DOHH2 (cell line): ENCODE measurements around the gene ENTPD1.

Experiments used
- H3F3A ChIP-seq: fragments of 200-600 bp; sonication (generic), shearing (Covaris generic); 2 replicates; pipeline ENCODE4 v1.6.0; 2016; ENCODE audit warnings: antibody characterized with exemption, mild to moderate bottlenecking; ENCODE audit not compliant: control insufficient read depth, insufficient read depth
- H3K27ac ChIP-seq: fragments of 200-600 bp; sonication (generic); 2 replicates; pipeline ENCODE4 v1.5.1; 2014; ENCODE audit warnings: low read depth, mild to moderate bottlenecking, low read length, moderate library complexity
- H3K27me3 ChIP-seq: fragments of 200-600 bp; sonication (generic); 2 replicates; pipeline ENCODE4 v1.6.1; 2014; ENCODE audit warnings: mild to moderate bottlenecking, low read length, mixed read lengths; ENCODE audit not compliant: control insufficient read depth
- H3K36me3 ChIP-seq: fragments of 200-600 bp; sonication (generic); 2 replicates; pipeline ENCODE4 v1.6.1; 2014; ENCODE audit warnings: mild to moderate bottlenecking, low read length, moderate library complexity, mixed read lengths; ENCODE audit not compliant: control insufficient read depth
- H3K4me1 ChIP-seq: fragments of 200-600 bp; sonication (generic); 2 replicates; pipeline ENCODE4 v1.6.1; 2014; ENCODE audit warnings: mild to moderate bottlenecking, low read length, mixed read lengths; ENCODE audit not compliant: control insufficient read depth
- H3K4me2 ChIP-seq: fragments of 200-600 bp; sonication (generic); 2 replicates; pipeline ENCODE4 v1.6.0; 2014; ENCODE audit warnings: mild to moderate bottlenecking, low read length, moderate library complexity
- H3K4me3 ChIP-seq: fragments of 200-600 bp; sonication (generic); 2 replicates; pipeline ENCODE4 v1.5.1; 2014; ENCODE audit warnings: mild to moderate bottlenecking, low read length, mixed read lengths
- H3K79me2 ChIP-seq: fragments of 200-600 bp; sonication (generic); 2 replicates; pipeline ENCODE4 v1.6.1; 2014; ENCODE audit warnings: mild to moderate bottlenecking, low read length, mixed read lengths; ENCODE audit not compliant: control insufficient read depth
- H3K9me2 ChIP-seq: fragments of 200-600 bp; sonication (generic); replicated peaks from 2 replicates; pipeline ENCODE4 v1.6.1; 2014; ENCODE audit warnings: mild to moderate bottlenecking, low read length, mixed read lengths; ENCODE audit not compliant: control insufficient read depth
- H3K9me3 ChIP-seq: fragments of 200-600 bp; sonication (generic); 2 replicates; pipeline ENCODE4 v1.6.1; 2014; ENCODE audit warnings: antibody characterized with exemption, low read length, mixed read lengths; ENCODE audit not compliant: control insufficient read depth, insufficient read depth
- H4K20me1 ChIP-seq: fragments of 200-600 bp; sonication (generic); 2 replicates; pipeline ENCODE4 v1.6.0; 2014; ENCODE audit warnings: low read depth, mild to moderate bottlenecking, antibody characterized with exemption, low read length, moderate library complexity; ENCODE audit not compliant: control insufficient read depth, insufficient read depth
- EZH2phosphoT487 ChIP-seq: fragments of 200-600 bp; sonication (generic); IDR thresholded peaks from 2 replicates; pipeline ENCODE4 v1.6.1; 2017; ENCODE audit warnings: borderline replicate concordance, mild to moderate bottlenecking, antibody characterized with exemption, low read length, moderate library complexity, mixed read lengths
- TF ChIP-seq, protein P1 (sequence below): fragments of 200-600 bp; sonication (generic); IDR thresholded peaks from one replicate; pipeline ENCODE4 v1.5.1; 2014; ENCODE audit warnings: antibody characterized with exemption, mild to moderate bottlenecking, low read depth, low read length; ENCODE audit not compliant: poor library complexity, severe bottlenecking

Gene ENTPD1

DNA sequence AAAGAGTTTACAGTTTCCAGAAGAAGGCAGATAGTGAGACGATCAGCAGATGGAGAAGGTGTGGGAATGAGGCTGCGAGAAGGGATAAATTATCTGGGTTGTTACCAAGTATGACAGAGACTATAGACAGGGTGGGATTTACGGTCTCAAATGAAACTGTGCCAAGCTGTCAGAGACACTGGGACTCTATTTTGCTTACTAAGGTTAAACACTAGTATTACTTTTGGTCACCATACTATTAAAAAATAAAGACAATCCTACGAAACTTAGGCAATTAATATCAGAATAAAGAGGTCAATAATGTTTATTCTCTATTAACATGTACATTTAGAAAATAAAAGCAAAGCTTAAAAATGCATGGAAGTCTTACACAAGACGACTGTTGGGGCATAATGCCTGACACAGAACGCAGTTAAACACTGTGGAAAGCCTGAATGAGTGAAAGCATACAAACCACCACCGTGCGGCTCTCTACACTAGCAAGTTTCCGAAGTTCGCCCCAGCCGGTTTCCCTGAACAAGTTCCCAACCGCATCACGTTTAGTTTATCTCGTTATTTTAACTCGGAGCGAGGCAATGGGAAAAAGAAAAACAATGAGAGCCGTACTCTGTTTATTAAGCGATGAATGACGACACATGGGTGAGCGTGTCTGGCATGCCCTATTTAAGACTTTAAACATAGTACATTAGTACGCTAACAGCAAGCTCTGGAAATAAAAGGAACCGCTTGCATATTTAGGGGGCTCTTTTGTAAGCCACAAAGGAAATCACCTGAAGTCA, 150.9 kb downstream of the ENTPD1 start:
- Histone ChIP-seq H3K9me2 (no peaks in the 10 kb centered on the region), H4K20me1 (no peaks in the 10 kb centered on the region), H3K79me2 (peaks cover 3% of the 10 kb centered on the region; the same call in 1 of the 2 replicates), H3K9me3 (no peaks in the 10 kb centered on the region), H3K4me3 (peak overlapping the region; percentile 91), H3K4me1 (peaks cover 28% of the 10 kb centered on the region), H3K27me3 (peaks cover 3% of the 10 kb centered on the region), H3F3A (no peaks in the 10 kb centered on the region), H3K27ac (0 out of 2 replicates have a peak overlapping the region, but pooled peaks have one; percentile 19), H3K4me2 (peak overlapping the region; percentile 82), H3K36me3 (peaks cover 17% of the 10 kb centered on the region)
- TF ChIP-seq, protein P1, sequence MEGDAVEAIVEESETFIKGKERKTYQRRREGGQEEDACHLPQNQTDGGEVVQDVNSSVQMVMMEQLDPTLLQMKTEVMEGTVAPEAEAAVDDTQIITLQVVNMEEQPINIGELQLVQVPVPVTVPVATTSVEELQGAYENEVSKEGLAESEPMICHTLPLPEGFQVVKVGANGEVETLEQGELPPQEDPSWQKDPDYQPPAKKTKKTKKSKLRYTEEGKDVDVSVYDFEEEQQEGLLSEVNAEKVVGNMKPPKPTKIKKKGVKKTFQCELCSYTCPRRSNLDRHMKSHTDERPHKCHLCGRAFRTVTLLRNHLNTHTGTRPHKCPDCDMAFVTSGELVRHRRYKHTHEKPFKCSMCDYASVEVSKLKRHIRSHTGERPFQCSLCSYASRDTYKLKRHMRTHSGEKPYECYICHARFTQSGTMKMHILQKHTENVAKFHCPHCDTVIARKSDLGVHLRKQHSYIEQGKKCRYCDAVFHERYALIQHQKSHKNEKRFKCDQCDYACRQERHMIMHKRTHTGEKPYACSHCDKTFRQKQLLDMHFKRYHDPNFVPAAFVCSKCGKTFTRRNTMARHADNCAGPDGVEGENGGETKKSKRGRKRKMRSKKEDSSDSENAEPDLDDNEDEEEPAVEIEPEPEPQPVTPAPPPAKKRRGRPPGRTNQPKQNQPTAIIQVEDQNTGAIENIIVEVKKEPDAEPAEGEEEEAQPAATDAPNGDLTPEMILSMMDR: no peak
- TF ChIP-seq EZH2phosphoT487: no peak

DNA sequence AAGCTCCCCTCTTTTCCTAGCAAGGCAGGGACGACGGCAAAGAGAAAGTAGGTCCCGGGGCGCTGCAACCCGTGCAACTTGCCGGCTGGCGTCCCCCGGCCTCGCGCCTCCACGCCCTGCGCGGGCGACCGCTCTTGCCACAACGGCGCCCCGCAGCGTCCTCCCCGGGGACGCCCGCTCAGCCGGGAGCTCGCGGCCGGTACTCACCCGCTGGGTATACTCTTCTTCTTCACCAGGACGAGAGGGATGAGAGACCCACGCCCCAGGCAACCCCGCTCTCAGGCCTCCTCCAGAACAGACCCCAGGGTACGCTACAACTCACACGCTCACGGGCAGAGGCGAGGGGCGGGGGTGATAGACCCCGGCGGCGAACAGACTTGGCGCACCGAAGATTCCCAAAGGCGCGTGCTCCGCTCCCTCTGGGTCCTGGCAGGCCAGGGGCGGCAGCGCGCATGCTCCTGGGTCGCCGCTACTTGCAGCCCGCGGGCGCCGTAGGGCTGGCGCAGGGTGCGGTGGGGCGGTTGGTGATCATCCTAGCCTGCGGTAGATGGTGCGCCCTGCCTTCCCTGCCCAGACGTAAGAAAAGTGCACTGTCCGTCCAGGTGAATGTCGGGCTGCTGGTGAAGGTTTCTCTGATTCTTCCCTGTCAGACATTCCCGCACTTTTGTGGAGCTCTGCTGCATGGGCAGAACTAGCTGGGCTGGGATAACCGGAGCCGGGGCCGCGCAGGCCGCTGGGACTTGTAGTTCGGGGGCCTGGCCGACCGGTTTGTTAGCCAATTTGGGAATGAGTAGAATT, 151.7 kb downstream of the ENTPD1 start, which contains the start of gene CC2D2B:
CC2D2B (plus strand) TSS at position 520 of the 798 bp plus-strand sequence. CDS start 3,349 bp downstream, outside the sequence.
- Histone ChIP-seq H3K27ac (0 out of 2 replicates have a peak within 1 kb of the TSS, but pooled peaks have one; percentile 19), H3K9me2 (no peaks in the 10 kb centered on the region), H3K79me2 (peaks cover 3% of the 10 kb centered on the region; the same call in 1 of the 2 replicates), H3K4me2 (peak within 1 kb of the TSS; percentile 82), H3K4me1 (peaks cover 20% of the 10 kb centered on the region), H3K4me3 (peak within 1 kb of the TSS; percentile 91), H3K9me3 (no peaks in the 10 kb centered on the region), H4K20me1 (no peaks in the 10 kb centered on the region), H3K27me3 (peaks cover 7% of the 10 kb centered on the region), H3K36me3 (peaks cover 11% of the 10 kb centered on the region), H3F3A (no peaks in the 10 kb centered on the region)
- TF ChIP-seq, protein P1: peak; percentile 29
- TF ChIP-seq EZH2phosphoT487: no peak

DNA sequence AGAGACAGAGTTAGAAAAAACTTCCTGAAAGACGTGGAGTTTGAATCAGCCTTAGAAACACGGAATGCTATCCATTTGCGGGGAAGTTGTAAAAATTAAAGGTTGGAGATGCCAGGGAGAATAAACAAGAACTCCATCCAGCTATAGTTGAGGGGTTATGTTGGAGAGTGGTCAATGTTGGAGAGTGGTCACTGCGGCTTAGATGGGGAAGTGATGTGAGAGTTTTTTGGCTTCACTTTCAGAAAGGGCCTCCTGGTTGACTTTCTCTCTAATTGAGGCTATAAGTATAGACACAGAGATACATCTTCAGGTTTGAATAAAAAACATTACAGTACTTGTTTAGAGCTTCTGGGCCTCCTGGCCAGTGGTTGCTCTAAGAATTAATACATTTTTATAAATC, 152.5 kb downstream of the ENTPD1 start:
- peaks cover 5% of the 10 kb centered on the region for H3K36me3 ChIP-seq

More for the DNA sequence above, 152.5 kb downstream of the ENTPD1 start:
- Histone ChIP-seq H3K9me2 (no peaks in the 10 kb centered on the region), H3K4me3 (peak overlapping the region; percentile 91), H4K20me1 (no peaks in the 10 kb centered on the region), H3K9me3 (no peaks in the 10 kb centered on the region), H3K79me2 (peaks cover 3% of the 10 kb centered on the region; the same call in 1 of the 2 replicates), H3K27ac (no peak overlapping the region), H3K4me2 (peak overlapping the region; percentile 82), H3F3A (no peaks in the 10 kb centered on the region), H3K4me1 (peaks cover 12% of the 10 kb centered on the region), H3K27me3 (peaks cover 7% of the 10 kb centered on the region)
- no peak for TF ChIP-seq EZH2phosphoT487
- TF ChIP-seq, protein P1: no peak
